Measurements from ENCODE around the gene ALDH1A1.

Gene ALDH1A1

GRCh38 chr9:72930828-72931227 lies 22.0 kb downstream of the ALDH1A1 start:
- TF ChIP-seq CSDC2 (CRISPR knock-in tag; IDR thresholded peaks at IDR 0.05) (no peak), GLIS3 (CRISPR knock-in tag; IDR thresholded peaks at IDR 0.05) (no peak)
- ATAC-seq = peak; percentile 70

GRCh38 chr9:72929542-72929941 lies 23.3 kb downstream of the ALDH1A1 start:
- no peak for ATAC-seq

More at GRCh38 chr9:72929542-72929941, 23.3 kb downstream of the ALDH1A1 start:
- TF ChIP-seq ZNF565 (CRISPR knock-in tag; conservative IDR thresholded peaks at IDR 0.05; ENCODE audit: low read depth) (no peak), SNAI2 (CRISPR knock-in tag; IDR thresholded peaks at IDR 0.05) (no peak), ZC3H10 (CRISPR knock-in tag; IDR thresholded peaks at IDR 0.05) (no peak), TCF4 (CRISPR knock-in tag; IDR thresholded peaks at IDR 0.05; ENCODE audit: borderline replicate concordance) (no peak), ZNF70 (CRISPR knock-in tag; IDR thresholded peaks at IDR 0.05) (no peak), PATZ1 (CRISPR knock-in tag; IDR thresholded peaks at IDR 0.05; ENCODE audit: borderline replicate concordance) (no peak), ZFP3 (CRISPR knock-in tag; IDR thresholded peaks at IDR 0.05) (no peak), OSR1 (CRISPR knock-in tag; IDR thresholded peaks at IDR 0.05) (no peak), ISL1 (CRISPR knock-in tag; IDR thresholded peaks at IDR 0.05) (no peak), ARNTL (CRISPR knock-in tag; IDR thresholded peaks at IDR 0.05; ENCODE audit: borderline replicate concordance, low read depth) (no peak), POU6F1 (CRISPR knock-in tag; IDR thresholded peaks at IDR 0.05; ENCODE audit: borderline replicate concordance, low read depth) (no peak), CSRNP3 (CRISPR knock-in tag; IDR thresholded peaks at IDR 0.05) (no peak), CREB5 (CRISPR knock-in tag; IDR thresholded peaks at IDR 0.05; ENCODE audit: low read depth) (no peak), PPARA (CRISPR knock-in tag; IDR thresholded peaks at IDR 0.05; ENCODE audit: borderline replicate concordance) (no peak), ESRRG (CRISPR knock-in tag; IDR thresholded peaks at IDR 0.05) (no peak), TOX (CRISPR knock-in tag; IDR thresholded peaks at IDR 0.05; ENCODE audit: borderline replicate concordance) (no peak), ZNF8 (CRISPR knock-in tag; IDR thresholded peaks at IDR 0.05) (no peak), TSHZ2 (CRISPR knock-in tag; IDR thresholded peaks at IDR 0.05) (no peak), RARB (CRISPR knock-in tag; IDR thresholded peaks at IDR 0.05) (no peak)
